Lower leg skin (tissue), 4 donors: ENCODE results near the gene IRAK1. TPM values are rescaled to one million over a fixed set of nuclear protein-coding genes. Genes with fewer than 3 reads are reported as not detected.

Source experiments
- DNase-seq, 2 donors: peaks; one replicate each; pipeline ENCODE4 v3.0.0-alpha.2; 2019; ENCODE audit warnings: low spot score in 2 of 2
- H3K4me3 ChIP-seq: fragments of 200-600 bp; sonication (generic); 2 replicates; pipeline ENCODE4 v1.5.1; 2017; ENCODE audit warnings: mild to moderate bottlenecking, low read depth; ENCODE audit not compliant: poor library complexity, severe bottlenecking
- POLR2A ChIP-seq, 2 donors: fragments of 450-650 bp; IDR thresholded peaks; one replicate each; pipeline ENCODE4 v1.6.1; 2016 to 2017; ENCODE audit warnings: antibody characterized with exemption in 2 of 2, mild to moderate bottlenecking in 1 of 2, moderate library complexity in 1 of 2
- WGBS, 2 donors: methylation state at CpG; one replicate each; pipeline ENCODE4 v1.1.5; 2018; 5-methylcytosine and 5-hydroxymethylcytosine counted together
- intact Hi-C: fragments of 100-400 bp; cut with DNase I; formaldehyde crosslinking; loops from one replicate; pipeline ENCODE4 v1.15.0; 2023; ENCODE audit warnings: low total_unique reads
- total RNA-seq, 4 donors: library from RNA; depleted of rRNA; stranded (reverse); fragments of >200 nt; gene quantifications; one replicate each; pipeline ENCODE4 v1.1.0, GENCODE V29; 2016
- TF ChIP-seq, protein P1 (sequence below), 3 donors: fragments of 450-650 bp; IDR thresholded peaks; one replicate each; pipeline ENCODE4 v1.5.1; 2016; ENCODE audit warnings: antibody characterized with exemption in 3 of 3, mild to moderate bottlenecking in 3 of 3, moderate library complexity in 2 of 3

The IRAK1 gene
- total RNA-seq, 4 donors from 2014 or later: 57.5 to 67.4 (median 60.6) TPM

DNA sequence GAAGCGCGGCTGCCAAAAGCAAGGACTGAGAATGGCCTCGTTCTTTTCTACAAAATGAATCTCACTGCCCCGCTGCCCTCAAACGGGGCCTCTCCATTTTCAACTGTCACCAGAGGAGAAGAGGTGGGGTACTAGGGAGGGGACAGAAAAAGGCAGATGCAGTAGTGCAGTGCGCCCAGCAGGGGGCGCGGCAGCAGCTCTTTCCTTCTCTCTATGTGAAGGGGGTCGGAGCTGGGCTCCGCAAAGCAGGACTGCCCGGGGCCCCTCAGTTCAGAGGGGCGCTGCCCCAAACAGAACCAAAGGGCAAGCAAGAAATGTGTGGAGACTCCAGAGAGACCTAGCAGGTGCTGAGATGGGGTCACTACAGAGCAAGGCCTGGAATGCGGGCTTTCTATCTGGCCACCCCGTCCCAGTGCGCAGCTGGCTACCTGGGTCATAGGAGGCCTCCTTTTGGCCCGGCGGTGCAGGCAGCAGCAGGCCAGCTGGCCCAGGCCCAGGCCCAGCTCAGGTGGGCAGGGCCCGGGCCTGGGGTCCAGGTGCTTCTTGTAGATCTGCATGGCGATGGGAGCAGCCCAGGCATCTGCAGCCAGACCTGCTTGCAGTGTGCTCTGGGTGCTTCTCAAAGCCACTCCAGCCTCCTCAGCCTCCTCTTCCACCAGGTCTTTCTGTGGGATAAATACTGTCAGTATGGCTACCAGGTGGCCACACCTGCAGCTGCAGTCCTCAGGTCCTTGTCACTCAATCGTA is 5.9 kb downstream of the IRAK1 start:
- no peak for DNase-seq
- no peak for TF ChIP-seq POLR2A (IDR thresholded peaks at IDR 0.05)
- TF ChIP-seq, protein P1, sequence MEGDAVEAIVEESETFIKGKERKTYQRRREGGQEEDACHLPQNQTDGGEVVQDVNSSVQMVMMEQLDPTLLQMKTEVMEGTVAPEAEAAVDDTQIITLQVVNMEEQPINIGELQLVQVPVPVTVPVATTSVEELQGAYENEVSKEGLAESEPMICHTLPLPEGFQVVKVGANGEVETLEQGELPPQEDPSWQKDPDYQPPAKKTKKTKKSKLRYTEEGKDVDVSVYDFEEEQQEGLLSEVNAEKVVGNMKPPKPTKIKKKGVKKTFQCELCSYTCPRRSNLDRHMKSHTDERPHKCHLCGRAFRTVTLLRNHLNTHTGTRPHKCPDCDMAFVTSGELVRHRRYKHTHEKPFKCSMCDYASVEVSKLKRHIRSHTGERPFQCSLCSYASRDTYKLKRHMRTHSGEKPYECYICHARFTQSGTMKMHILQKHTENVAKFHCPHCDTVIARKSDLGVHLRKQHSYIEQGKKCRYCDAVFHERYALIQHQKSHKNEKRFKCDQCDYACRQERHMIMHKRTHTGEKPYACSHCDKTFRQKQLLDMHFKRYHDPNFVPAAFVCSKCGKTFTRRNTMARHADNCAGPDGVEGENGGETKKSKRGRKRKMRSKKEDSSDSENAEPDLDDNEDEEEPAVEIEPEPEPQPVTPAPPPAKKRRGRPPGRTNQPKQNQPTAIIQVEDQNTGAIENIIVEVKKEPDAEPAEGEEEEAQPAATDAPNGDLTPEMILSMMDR (IDR thresholded peaks at IDR 0.05): no peak
- intact Hi-C loops: no loop called here
- H3K4me3 ChIP-seq: no peak overlapping the region
- 37 to 46% methylated on average over 16 to 18 of the region's 20 CpGs for WGBS, 2 donors

DNA sequence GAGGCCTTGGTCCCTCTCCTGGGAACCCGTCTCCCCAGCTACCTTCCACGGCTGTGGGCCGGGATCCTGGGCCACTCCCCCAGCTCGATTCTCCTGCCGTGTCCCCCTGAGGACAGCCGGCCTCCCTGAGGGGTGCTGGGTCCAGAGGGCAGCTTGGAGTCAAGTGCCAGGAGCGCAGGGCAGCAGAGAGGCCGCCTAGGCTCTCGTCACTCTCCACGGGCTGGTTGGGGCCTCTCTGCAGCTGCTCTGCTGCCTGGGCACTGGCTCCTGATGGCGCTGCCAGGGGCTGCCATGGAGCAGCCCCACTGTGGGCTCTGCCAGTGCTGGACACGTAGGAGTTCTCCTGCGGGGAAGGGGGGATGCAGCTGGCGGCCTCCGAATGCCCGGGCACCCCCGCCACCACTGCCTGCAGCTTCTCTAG is 6.7 kb downstream of the IRAK1 start:
- TF ChIP-seq, protein P1 (IDR thresholded peaks at IDR 0.05): no peak
- no peak for TF ChIP-seq POLR2A (IDR thresholded peaks at IDR 0.05)
- intact Hi-C loops: no loop called here
- no peak for DNase-seq
- H3K4me3 ChIP-seq: no peak overlapping the region
- 73% methylated on average over 17 of the region's 17 CpGs; no CpG with 5 or more reads in 1 of the 2 donors for WGBS, 2 donors

DNA sequence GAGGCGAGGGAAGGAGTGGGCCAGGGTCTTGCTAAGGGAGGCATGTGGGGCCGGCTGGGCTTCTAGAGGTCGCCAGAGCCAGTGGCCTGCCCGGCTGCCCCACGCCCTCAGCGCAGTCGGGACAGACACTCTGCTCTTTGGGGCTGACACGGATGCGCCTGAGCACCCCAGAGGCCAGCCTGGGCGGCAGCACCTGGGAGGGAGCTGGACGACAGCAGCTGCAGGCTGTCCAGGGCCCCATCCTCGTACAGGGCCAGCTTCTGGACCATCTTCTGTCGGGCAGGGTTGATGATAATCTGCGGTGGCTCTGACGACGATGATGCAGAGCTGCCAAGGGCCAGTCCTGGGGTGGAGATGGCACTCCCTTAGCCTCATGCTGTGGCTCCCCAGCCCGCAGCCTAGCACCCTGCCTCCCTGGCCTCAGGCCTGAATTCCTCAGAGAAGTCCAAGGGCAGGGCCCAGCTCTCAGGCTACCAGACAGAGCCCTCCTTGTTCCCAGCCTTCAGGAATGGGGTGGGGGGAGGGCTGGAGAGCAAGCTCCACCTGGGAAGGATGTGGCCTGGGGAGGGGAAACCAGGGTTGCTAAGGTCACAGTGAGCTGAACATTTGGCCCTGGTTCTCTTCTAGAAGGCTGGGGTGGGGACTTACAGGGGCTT is 7.2 kb downstream of the IRAK1 start:
- no peak for TF ChIP-seq POLR2A (IDR thresholded peaks at IDR 0.05)
- TF ChIP-seq, protein P1 (IDR thresholded peaks at IDR 0.05): no peak
- WGBS, 2 donors: 79 to 85% methylated on average over 4 to 17 of the region's 17 CpGs
- no peak overlapping the region for H3K4me3 ChIP-seq
- DNase-seq: no peak
- intact Hi-C loops: no loop called here

DNA sequence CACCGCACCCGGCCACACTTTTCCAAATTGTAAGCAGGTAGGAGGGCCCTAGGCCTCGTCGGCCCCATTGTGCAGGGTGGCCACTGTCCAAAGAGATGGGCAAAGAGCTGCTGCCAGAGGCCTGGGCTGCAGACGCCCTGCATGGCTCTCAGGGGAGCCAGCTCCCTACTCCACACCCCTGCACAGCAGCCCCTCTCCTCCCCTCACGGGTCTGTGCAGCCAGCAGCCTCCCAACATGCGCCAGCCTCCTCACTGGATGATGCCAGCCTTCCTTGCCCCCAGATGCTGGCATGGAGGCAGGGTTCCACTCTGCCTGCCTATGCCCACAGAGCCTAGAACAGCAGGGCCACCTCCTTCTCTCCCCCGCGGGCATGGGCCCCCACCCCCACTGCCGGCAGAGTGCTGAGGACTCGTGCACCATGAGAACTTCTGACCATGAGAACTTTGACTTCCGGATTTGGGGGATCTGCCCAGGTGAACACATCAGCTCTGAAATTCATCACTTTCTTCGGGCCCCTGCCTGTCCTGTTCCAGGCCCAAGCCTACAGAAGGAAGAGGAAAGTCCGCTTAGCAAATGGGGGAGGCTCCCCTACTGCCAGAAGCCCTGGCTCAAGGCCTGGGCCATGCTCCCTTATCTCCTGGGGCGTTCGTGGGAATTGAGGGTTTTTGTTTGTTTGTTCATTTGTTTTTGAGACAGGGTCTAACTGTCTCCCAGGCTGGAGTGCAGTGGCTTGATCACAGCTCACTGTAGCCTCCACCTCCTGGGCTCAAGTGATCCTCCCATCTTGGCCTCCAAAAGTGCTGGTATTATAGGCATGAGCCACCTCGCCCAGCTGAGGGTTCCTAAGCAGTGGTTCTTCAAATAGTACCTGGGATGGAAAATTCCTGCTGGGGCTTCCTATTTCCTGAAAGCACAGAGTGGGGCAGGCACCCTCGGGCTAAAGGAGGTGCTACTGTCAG is 8.0 kb downstream of the IRAK1 start:
- intact Hi-C loops: no loop called here
- TF ChIP-seq, protein P1 (IDR thresholded peaks at IDR 0.05): no peak
- no peak for TF ChIP-seq POLR2A (IDR thresholded peaks at IDR 0.05)
- H3K4me3 ChIP-seq: no peak overlapping the region
- no peak for DNase-seq
- 82 to 95% methylated on average over 11 to 18 of the region's 18 CpGs for WGBS, 2 donors

DNA sequence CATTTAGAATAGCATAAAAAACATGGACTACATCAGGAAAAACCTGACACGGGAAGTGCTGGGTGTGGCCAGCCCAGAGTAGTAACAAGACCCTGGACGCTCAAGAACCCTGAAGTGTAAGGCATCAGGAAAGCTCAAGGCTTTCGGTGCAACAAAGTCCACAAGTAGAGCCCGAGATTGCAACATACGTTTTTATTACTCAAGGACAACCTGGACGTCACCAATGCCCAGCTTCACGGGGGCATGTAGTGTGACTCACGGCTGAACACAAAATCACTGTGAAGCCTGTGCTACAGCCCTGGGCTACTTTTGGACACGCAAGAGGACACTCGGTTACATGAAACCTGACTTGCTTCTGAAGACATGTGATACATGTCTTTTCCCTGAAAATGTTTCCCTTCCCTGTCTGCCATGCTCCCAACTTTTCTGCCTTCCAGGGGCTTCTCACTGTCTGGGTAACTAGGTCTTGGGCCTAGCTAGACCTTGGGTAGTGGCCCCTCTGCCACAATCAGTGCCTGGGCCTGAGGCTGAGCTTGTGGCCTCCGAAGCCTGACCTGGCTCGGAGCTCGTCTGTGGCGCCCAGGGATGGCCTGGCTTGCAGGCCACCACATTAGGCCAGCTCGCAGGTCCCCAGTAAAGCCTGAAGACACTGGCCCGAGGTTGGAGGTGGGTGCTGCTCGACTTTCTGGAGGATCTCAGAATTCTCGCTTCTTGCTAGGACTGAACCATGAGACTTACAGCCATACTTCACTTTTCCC is 9.2 kb downstream of the IRAK1 start:
- no peak overlapping the region for H3K4me3 ChIP-seq
- 79 to 90% methylated on average over 12 to 18 of the region's 18 CpGs for WGBS, 2 donors
- no peak for DNase-seq
- TF ChIP-seq, protein P1 (IDR thresholded peaks at IDR 0.05): no peak
- no peak for TF ChIP-seq POLR2A (IDR thresholded peaks at IDR 0.05)
- intact Hi-C loops: no loop called here
